GM19025 (cell line): ENCODE measurements around the gene PARVB.

Experiments used
- ATAC-seq: cut with Tn5 transposase; IDR thresholded peaks from one replicate; pipeline ENCODE4 v1.9.1; 2021; ENCODE audit warnings: mild to moderate bottlenecking, low read depth, moderate library complexity; ENCODE audit not compliant: unreplicated experiment

The PARVB gene, protein sequence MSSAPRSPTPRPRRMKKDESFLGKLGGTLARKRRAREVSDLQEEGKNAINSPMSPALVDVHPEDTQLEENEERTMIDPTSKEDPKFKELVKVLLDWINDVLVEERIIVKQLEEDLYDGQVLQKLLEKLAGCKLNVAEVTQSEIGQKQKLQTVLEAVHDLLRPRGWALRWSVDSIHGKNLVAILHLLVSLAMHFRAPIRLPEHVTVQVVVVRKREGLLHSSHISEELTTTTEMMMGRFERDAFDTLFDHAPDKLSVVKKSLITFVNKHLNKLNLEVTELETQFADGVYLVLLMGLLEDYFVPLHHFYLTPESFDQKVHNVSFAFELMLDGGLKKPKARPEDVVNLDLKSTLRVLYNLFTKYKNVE

DNA sequence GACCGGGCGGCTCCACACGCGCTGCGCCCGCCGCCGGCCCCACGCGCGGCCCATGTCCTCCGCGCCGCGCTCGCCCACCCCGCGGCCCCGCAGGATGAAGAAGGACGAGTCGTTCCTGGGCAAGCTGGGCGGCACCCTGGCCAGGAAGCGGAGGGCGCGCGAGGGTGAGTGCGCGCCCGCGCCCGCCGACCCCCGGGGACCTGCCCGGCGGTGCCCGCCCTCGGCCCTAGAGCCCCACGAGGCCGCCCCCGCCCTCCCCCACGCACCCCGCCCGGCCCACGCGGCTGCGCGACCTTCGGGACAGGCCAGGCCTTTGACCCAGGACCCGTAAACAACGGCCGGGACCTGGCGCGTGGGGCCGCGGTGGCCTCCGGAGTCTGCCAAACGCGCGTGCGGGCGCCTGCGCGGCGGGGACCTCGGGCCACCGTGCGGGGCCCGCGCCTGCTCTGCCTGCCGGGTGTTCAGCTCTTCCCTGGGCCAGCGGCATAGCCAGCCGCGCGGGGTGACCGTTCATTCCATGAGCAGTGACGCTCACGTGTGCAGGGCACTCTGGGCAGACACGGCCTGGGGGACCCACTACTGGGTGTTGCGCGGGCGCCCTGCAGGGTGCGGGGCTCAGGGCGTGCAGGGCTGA lies at the start of gene PARVB:
Gene PARVB, plus strand, starts transcription at position 15 of the 634 bp plus-strand sequence. Its CDS starts 38 bp downstream, at position 53.
- ATAC-seq, result no peak

DNA sequence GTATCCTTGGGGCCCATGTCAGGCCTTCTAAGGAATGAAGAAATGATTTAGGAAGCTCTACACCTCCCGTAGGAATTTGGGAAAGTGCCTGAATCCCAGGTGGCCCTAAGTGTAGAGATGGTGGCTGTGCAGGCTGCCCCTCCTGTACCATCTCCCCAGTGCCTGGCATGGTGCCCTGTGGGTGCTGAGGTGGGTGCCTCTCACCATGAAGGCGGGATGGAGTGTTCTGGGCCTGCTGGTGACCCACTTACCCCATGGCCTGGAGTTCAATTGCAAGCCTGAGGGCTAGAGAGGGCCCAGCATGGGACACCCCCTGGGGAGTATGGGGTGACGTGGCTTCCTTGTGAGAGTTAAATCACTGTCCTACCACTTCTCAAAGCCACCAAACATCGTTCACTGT lies 49.1 kb upstream of the PARVB start:
- ATAC-seq, result no peak

DNA sequence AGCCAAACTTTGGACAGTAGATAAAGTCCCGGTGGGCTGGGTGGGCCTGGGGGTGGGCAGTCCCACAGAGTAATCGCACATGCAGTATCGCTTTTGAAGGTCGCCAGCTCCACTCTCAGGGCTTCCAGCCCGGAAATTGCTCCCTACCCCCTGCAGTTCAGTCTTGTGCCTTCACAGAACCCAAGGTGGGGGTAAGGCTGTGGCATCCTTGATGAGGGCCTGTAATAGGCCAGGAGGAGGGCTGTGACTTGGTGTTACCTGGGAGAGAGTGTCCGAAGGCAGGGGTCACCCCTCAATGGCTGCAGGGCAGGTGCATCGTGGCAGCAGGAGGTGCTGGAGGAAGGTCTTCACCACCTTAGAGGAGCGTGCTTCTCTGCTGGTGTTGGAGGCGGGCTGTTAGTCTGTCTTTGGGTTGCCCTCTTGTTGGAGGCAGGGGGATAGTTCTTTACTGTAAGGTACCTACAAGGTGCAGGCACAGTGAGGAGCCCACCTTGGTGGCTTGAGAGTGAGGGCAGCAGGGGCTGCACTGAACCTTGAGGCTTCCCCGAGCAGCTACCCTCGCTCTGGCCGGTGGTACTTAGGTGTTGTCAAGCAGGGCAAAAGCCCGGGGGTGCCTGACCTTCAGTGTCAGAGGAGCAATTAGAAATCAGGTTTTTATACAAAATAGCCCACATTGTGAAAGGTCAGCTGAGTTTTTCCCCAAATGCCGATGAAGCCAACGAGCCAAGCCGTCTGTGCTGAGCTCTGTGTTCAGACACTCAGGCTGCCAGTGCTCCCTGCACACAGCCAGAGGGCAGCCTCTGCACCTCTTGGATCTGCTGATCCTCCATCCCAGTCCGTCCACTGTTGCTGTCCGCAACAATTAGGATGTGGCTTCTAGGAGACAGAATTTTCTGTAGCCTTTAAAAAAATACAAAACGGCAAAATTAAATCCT lies 47.0 kb upstream of the PARVB start:
- no peak for ATAC-seq

DNA sequence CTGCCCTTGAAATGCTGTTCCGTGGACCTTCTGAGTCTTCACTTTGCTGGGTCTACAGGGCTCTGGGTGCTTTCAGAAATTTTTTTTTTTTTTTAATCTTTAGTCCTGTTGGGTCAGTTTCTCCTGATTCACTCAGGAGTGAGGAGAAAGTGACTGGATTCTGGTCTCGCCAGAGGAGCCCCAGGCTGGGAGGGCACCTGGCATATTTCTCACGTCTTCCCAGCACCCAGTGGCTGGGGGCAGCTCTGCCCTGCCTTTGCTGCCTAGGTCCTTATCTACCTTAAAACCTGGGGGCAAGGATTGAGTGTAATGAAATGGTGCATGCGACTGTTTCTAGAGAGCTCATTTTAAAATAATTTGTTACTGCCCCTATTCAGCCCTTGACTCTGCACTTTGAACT lies 45.5 kb upstream of the PARVB start:
- ATAC-seq, result no peak

DNA sequence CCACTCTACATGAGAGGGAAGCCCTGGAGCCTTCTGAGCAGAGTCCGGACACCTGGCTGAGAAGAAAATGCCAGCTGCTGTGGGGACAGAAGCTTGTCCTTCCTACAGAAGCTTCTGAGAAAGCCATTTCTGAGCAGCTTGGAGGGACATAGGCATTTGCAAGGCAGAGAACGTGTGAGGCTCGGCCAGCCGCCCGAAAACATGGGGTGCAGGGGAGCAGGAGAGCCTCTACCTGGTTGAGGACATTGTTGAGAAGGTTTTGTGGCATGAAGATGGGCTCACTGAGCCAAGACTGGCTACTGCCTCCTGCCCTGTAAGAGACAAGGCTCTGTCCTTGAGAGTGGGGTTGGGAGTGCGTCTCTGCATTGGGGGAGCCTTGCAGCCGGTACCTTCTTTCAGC lies 43.5 kb upstream of the PARVB start:
- no peak for ATAC-seq

DNA sequence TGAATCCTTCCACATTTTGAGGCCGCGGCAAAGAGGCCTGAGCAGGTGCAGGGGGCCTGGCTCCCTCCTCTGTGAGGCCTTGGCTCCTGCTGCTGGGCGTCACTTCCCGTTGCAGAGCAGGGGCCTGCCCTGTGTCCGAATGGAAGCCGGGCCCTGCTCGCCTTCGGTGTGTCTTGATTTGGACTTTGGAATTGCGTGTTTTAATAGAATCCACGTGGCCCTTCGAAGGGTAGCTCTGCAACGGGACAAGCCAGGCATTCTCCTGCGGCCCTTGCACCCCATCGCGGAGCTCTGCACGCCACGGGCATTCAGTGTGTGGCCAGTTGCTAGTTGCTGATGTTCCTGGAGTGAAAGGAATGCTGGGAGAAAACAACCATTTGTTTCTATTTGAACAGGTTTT lies 43.1 kb upstream of the PARVB start:
- no peak for ATAC-seq

DNA sequence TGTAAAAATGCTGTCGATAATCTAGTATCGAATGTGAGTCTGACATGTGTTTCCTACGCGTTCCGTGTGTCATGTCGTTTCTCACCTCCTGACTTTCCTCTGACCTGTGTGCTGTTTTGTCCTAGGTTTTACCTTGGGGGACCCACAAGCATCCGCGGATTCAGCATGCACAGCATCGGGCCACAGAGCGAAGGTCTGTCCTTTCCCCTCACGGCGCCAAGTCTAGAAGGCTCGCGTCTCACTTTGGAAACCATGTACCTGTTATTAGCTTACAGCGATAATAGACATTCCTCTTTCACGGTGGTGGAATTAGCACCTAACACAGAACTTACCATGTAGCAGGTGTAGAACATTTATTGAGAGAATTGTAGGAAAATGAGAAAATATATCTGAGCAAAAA lies 40.3 kb upstream of the PARVB start:
- no peak for ATAC-seq

DNA sequence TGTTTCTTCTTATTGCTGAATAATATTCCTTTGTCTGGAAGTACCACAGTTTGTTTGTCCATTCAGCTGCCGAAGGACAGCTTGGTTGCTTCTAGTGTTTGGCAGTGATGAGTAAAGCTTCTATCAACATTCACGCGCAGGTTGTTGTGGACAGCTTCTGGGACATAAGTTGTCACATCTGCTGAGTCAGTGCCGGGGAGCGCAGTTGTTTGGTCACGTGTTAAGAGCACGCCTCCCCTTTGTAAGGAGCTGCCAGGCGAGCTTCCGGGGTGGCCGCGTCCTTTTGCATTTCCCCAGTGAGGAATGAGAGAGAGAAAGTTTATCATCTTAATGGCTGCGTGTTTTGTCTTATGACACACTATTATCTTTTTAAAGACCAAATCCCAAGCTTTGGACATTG lies 38.6 kb upstream of the PARVB start:
- no peak for ATAC-seq

DNA sequence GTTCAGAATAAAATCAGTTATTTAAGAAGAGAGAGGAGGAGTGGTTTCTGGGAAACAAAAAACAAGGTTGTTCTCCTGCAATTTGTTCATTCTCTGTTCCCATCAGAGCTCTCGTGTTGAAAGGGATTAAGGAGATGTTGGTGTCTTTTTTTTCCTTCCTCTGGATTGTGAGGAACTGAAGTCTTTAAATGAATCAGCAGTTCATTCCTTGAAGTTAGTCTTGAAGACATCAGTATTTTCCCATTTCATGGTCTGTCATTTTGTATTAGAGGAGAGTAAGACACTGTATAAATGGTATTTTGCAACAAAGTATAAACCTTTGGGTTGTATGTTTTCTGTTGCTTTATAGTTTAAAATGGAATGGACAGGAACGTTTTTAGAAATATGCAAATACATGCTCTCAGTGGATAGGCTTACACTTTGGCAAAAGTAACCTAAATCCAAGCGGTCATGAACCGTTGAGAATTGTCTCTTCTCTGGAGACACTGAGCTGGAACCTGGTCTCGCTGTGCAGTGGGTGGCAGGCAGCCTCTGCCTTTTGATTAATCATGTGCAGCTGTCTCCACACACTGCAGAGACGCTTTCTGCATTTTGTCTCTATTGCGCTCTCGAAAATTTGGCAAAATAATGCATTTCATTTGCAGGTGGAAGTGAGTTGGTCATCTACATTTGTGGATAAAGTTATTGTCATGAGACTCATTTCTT lies 35.8 kb upstream of the PARVB start:
- ATAC-seq, result no peak

DNA sequence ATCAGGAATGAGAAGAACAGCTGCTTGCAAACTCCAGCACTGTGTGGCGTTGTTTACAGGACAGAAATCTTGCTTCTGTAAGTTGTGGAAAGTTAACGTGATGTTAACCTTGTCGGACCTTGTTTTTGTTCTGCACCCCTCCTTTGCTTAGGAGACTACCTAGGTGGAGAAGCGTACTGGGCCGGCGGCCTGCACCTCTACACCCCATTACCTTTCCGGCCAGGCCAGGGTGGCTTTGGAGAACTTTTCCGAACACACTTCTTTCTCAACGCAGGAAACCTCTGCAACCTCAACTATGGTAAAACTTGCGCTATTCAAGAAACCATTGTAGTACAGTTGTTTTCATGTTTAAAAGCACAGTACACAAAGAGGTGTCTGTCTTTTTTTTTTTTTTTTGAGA lies 35.1 kb upstream of the PARVB start:
- ATAC-seq, result no peak

DNA sequence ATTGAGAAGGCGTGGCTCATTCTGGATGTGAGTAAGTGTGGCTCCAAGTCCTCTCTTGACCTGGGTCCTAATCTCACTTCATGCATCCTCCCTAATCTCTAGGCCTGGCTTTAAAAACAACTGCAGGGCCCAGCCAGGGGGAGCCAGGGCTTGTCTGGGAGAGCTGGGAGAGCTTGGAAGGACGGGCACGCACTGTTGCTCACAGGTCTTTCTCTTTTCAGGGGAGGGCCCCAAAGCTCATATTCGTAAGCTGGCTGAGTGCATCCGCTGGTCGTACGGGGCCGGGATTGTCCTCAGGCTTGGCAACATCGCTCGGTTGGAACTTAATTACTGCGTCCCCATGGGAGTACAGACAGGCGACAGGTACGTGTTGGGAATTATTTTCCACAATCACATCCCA lies 34.1 kb upstream of the PARVB start:
- ATAC-seq, result no peak

DNA sequence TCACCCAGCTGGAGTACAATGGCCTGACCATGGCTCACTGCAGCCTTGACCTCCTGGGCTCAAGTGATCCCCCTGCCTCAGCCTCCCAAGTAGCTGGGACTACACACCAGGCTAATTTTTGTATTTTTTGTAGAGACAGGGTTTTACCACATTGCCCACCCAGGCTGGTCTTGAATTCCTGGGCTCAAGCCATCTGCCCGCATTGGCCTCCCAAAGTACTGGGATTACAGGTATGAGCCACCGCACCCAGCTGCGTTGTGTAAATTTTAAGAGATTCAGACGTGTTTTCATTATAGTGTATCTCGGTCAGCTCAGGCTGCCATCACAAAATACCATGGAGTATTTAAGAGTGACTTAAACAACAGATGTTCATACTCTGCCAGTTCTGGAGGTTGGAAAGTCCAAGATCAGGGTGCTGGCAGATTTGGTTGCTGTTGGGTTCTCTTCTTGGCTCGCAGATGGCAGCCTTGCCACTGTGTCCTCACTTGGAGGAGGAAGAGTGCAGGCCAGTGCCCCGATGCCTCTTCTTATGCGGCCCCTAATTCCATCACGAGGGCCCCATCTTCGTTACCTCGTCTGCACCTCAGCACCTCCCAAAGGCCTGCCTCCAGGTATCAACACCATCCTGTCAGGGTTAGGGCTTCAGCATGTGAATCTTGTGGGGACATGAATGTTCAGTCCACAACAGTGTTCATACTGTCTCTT lies 32.6 kb upstream of the PARVB start:
- no peak for ATAC-seq

DNA sequence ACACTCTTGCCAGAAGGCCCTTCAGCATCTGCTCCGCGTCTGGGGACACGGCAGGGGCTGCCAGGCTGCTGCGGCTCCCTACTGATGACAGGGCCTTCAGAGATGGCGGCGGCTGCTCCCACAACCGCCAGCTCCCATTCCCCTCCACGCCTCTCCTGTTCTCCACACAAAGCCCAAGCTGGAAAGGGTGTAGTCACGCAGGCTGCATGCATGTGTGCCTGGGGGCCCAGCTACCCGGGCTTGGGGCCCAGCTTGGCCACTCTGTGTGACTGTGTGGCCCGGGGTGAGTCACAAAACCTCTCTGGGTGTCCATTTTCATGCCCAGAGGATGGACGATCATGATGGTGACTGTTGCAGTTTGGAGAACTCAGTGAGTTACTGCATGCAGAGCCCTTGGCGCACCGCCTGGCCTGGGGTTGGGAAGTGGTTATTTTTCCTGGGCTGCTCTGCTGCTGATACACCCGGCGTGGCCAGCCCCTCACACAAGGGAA lies 31.7 kb upstream of the PARVB start:
- no peak for ATAC-seq

DNA sequence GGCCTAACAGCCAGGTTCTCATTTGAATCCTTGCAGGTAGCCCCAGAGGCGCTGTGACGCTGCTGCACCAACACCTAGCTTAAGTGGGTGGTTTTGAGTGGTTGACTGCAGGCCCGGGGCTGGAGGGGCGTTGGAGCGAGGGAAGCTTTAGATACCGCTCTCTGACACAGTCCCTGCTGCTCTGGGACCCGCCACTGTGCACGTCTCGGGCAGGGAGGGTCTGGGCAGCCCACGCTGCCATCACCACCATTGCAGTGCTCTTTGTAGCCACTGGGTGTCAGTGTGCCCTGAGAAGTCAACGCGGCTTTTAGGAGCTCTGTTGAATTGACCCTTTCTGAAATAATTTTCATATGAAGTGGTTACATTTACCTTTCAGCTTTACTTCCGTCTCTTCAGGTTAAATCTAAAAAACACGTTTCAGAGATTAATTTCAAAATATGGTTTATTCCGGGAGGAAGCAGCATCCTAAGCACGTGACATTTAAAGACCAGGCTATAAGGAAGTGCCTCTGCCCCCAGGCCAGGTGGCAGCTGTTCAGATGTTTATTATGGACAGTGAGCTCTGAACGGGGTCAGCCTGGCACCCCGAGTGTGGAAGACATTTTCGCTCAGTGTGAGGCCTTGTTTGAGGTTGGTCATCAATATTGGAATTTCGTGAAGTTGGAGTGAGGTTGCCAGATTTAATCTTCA lies 30.9 kb upstream of the PARVB start:
- ATAC-seq, result no peak

DNA sequence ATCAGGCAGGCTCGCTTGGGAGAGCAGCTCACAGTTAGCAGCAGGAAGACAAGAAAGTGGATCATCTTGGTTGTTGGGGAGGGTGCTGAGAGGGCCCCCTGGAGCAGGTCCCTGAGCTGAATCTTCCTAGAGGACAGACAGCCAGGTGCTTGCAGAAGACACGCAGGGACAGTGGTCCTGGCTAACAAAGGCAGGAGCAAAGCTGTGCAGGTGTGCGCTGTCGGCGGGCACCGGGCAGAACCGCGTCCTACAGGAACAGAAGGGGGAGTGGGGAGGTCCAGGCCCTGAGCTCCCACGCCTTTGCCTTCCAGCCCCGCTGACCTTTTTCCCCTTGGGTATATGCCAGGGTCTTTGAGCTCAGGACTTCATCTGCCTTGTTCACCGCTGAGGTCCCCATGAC lies 30.1 kb upstream of the PARVB start:
- ATAC-seq, result no peak

DNA sequence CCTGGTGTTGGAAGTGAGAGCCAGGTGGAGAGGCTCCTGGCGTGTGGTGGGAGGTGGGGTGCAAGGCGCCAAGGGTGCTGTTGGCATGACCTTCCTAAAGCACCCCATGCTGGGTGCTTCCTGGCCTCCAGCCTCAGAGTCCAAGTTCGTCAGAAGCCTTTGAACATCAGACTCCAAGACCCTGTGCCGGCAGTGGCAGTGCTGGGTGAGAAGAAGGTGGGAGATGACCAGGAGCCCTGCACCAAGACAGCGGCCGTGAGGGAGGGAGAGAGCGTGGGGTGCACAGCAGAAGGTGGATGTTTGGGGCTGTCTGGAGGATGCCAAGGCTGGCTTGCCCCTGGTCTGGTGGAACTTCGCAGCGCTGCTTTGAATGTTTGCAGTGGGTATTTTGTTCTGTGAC lies 29.7 kb upstream of the PARVB start:
- no peak for ATAC-seq

DNA sequence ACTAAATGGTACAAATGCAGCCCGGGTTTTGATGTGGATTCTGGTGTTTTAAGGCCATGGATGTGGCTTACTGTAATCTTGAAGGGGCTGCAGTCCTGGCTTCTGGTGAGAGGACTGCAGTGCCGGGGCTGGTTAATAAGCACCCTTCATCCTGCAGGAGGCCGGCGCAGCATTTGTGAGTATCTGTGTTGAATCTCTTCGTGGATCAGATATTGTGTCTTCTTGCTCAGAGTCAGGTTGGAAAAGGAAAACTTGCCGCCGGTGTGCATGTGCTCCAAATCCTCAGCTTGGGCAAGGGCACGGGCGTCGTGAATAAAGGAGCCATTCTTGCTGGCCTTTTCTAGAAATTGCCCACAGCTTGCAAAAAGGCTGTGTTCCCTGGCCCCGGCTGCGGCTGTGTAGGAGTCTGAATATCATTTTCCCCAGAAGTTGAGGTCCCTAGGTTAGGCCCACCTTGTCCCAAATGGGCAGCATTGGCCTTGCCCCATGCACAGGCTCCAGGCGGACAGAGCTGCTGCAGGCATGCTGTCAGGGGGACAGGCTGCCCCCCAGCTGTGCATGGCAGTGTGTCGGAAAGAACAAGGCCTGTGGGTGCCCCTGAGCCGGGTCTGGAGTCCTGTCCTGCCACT lies 28.9 kb upstream of the PARVB start:
- no peak for ATAC-seq

DNA sequence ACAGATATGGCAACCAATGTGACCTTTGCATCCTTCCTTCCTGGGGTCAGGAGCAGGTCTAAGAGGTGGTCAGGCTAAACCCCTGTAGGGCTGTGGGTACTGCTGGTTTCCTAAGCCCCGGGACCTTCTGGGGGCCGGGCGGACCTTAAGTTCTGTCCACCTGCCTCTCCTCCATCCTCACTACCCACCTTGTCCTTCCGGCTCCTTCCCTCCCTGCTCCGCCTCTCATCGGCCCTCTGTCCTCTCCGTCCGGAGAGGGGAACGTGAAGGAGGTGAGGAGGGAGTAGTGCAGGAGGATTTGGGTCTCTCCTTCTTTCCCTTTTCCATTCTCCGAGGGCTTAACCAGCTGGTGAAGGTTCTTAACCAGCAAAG lies 28.3 kb upstream of the PARVB start:
- ATAC-seq, result no peak
